ENCODE measurements around the gene ZNF350. TPM values are rescaled to one million over a fixed set of nuclear protein-coding genes. Genes with fewer than 3 reads are reported as not detected.

ZNF350 gene
- total RNA-seq, 4 donors from 2014 or later: 9.1 to 13.9 (median 12.0) TPM

- TF ChIP-seq CTCF (IDR thresholded peaks at IDR 0.05; ENCODE audit: low read depth): no peak
Observed at GRCh38 chr19:52010674-52011073, 24.0 kb upstream of the ZNF350 start.

- TF ChIP-seq CTCF (IDR thresholded peaks at IDR 0.05; ENCODE audit: low read depth): no peak
Observed at GRCh38 chr19:52007806-52008557, 21.3 kb upstream of the ZNF350 start, which contains the start of gene ZNF615. ZNF615 (minus strand) TSS chr19:52008211; CDS start chr19:52003711, 4,500 bp downstream.

DNA sequence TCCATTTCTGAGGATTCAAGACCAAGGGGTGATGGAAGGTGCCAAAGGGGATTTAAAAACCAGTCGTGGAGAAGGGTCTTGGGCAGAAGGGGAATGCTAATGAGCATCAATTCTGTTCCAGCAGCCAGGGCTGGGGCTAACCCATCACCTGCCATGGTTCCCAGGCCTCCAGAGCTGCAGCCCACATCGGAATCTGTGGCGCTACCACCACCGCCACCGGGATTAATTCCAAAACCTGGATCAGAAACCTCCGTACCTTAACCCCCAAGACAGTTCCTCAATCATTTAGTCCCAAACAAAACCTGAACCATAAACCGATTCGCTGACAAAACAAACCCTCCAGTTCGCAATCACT lies 20.8 kb upstream of the ZNF350 start:
- no peak for TF ChIP-seq CTCF (IDR thresholded peaks at IDR 0.05; ENCODE audit: low read depth)

DNA sequence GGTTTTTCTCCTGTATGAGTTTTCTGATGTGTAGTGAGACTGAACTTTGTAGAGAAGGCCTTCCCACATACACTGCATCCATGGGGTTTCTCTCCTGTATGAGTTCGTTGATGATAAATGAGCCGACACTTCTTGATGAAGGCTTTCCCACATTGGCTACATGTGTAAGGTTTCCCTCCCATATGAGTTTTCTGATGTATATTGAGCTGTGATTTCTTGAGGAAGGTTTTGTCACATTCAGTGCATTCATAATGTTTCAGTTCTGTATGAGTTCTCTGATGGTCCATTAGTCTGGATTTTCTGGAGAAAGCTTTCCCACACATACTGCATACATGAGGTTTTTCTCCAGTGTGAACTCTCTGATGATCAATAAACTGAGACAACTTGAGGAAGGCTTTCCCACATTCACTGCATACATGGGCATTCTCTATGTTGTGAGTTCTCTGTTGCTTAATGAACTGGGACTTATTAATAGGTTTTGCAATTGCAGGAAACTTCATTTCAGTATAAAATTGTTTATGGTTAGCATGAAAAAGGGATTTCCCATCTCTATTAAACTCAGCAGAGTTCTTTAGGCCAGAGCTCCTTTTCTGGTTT lies 7.5 kb upstream of the ZNF350 start:
- no peak for TF ChIP-seq CTCF (IDR thresholded peaks at IDR 0.05; ENCODE audit: low read depth)

DNA sequence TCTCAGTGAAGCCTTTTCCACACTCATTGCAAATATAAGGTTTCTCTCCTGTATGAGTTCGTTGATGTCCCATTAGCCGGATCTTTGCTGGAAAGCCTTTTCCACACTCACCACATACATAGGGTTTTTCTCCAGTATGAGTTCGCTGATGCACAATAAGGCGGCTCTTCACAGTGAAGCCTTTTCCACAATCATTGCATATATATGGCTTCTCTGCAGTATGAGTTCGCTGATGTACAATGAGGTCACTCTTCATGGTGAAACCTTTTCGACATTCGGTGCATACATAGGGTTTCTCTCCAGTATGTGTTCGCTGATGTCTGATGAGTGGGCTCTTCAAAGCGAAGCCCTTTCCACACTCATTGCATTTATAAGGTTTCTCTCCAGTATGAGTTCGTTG lies 6.8 kb upstream of the ZNF350 start:
- no peak for TF ChIP-seq CTCF (IDR thresholded peaks at IDR 0.05; ENCODE audit: low read depth)

- no peak for TF ChIP-seq CTCF (IDR thresholded peaks at IDR 0.05; ENCODE audit: low read depth)
Observed at GRCh38 chr19:51983361-51983760, 3.3 kb downstream of the ZNF350 start.

DNA sequence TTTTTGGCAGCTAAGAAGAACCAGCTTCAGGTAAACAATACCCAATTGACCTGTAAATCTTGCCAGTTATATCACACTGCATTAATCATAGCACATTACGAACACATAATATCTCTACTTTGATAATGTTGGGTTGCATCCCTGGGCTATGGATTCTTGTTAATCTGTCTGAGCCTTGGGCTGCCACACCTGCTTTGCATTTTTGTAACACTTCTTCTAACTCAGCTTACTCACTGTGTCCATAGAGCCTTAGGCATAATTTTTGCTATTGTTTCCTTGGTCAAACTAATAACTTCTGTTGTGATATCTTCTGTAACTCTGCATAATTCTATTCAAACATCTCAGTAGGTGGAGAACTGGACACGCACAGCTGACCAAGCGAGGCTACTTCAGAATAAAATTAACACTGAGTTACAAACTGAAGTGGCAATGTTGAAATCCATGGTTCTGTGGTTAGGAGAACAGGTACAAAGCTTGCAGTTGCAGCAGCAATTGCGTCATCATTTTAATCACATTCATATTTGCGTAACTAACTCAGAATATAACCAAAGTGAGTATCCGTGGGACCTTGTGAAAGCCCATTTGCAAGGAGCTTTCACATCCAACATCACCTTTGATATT lies 6.4 kb downstream of the ZNF350 start:
- TF ChIP-seq CTCF (IDR thresholded peaks at IDR 0.05; ENCODE audit: low read depth): no peak

All from subcutaneous adipose tissue (tissue), 4 donors.